Type B pancreatic cell (in vitro differentiated cells): Measurements from ENCODE around the gene RANBP3. TPM values are rescaled to one million over a fixed set of nuclear protein-coding genes. Genes with fewer than 3 reads are reported as not detected.

Source experiments
- DNase-seq: peaks from one replicate; pipeline ENCODE4 v3.0.0; 2021; ENCODE audit warnings: mixed read lengths; ENCODE audit not compliant: unreplicated experiment; ENCODE audit errors: extremely low spot score
- H3K27ac Mint-ChIP-seq: 2 replicates; pipeline ENCODE4 v1.8.0; 2021; ENCODE audit warnings: mild to moderate bottlenecking, mixed read lengths
- H3K27me3 Mint-ChIP-seq: 2 replicates; pipeline ENCODE4 v1.8.0; 2021; ENCODE audit warnings: mixed read lengths
- H3K36me3 Mint-ChIP-seq: 2 replicates; pipeline ENCODE4 v1.8.0; 2021; ENCODE audit warnings: mixed read lengths
- H3K4me1 Mint-ChIP-seq: one replicate; pipeline ENCODE4 v1.8.0; 2021; ENCODE audit warnings: mixed read lengths; ENCODE audit not compliant: unreplicated experiment
- H3K4me3 Mint-ChIP-seq: 2 replicates; pipeline ENCODE4 v1.8.0; 2021; ENCODE audit warnings: mild to moderate bottlenecking, mixed read lengths
- H3K9me3 Mint-ChIP-seq: 2 replicates; pipeline ENCODE4 v1.8.0; 2021; ENCODE audit warnings: mixed read lengths
- total RNA-seq: library from RNA; stranded (reverse); gene quantifications from 2 replicates; pipeline ENCODE4 v1.2.1, GENCODE V29; 2021; ENCODE audit warnings: low replicate concordance
- TF ChIP-seq, protein P1 (sequence below): fragments of 200-600 bp; sonication (generic); conservative IDR thresholded peaks from 2 replicates; pipeline ENCODE4 v1.5.0; 2021; ENCODE audit warnings: antibody characterized with exemption, mild to moderate bottlenecking

The RANBP3 gene
- total RNA-seq, 1 donor from 2014 or later: 92.4 TPM

DNA sequence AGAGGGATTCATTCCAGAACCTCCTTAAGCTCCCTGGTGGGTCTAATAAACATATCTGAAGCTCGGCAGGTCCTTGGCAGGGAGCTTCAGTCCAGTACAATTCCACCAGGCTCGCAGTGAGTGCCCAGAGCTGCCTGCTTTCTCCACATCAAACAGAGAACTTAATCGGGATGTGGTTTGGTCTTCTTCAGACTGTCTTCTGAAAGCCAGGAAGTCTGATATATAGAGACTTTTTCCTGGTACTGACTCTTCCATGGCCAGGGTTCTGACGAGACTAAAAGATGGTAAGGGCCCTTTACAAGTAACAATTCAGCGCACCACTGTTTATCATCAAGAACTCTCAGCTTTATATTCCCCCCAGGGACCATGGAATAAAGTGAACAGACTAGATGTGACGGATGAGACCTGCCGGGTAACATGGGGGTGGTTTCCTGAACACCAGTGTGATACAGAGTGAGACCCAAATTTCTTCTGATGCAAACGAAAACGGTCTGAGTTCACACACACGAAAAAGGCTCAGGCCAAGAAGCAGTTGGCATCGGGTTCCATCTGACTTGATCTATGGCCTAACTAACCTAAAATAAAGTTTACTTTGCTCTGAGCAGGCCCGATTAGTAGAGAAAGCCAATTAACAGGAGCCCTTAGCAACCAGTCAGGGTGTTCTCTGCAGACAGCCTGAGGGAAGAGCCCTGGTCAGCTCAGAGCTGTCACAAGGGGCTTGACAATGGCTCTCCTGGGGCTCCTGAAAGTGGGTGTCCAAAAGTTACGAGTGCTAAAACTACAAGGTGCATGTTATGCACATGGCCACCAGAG lies 29.0 kb downstream of the RANBP3 start:
- TF ChIP-seq, protein P1, sequence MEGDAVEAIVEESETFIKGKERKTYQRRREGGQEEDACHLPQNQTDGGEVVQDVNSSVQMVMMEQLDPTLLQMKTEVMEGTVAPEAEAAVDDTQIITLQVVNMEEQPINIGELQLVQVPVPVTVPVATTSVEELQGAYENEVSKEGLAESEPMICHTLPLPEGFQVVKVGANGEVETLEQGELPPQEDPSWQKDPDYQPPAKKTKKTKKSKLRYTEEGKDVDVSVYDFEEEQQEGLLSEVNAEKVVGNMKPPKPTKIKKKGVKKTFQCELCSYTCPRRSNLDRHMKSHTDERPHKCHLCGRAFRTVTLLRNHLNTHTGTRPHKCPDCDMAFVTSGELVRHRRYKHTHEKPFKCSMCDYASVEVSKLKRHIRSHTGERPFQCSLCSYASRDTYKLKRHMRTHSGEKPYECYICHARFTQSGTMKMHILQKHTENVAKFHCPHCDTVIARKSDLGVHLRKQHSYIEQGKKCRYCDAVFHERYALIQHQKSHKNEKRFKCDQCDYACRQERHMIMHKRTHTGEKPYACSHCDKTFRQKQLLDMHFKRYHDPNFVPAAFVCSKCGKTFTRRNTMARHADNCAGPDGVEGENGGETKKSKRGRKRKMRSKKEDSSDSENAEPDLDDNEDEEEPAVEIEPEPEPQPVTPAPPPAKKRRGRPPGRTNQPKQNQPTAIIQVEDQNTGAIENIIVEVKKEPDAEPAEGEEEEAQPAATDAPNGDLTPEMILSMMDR: no peak
- peak overlapping the region; percentile 60 for H3K4me3 Mint-ChIP-seq
- peaks cover 10% of the 10 kb centered on the region for H3K36me3 Mint-ChIP-seq
- H3K9me3 Mint-ChIP-seq: no peaks in the 10 kb centered on the region
- H3K27ac Mint-ChIP-seq: peak overlapping the region; percentile 77
- H3K4me1 Mint-ChIP-seq: peaks cover 80% of the 10 kb centered on the region
- H3K27me3 Mint-ChIP-seq: no peaks in the 10 kb centered on the region
- no peak for DNase-seq

DNA sequence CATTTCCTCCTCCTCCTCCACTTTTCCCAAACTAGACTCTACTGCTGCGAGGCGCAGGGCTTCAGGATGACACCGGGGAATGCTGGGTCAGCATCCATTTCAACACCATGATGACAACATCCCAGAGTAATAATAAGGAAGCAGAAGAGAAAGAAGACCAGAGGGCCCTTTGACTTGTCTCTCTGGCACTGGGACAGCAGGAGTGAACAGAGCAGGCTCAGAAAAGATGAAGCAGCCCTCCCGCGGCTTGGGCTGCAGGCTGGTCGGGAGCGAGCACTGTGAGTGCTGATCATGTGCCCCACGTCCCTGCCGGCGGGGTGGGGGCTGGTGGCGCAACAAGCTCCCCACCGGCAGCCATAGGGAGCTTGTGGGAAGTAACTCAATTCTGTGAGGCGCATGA lies 30.5 kb downstream of the RANBP3 start:
- Mint-ChIP-seq H3K4me3 (peak overlapping the region; percentile 44), H3K4me1 (peaks cover 77% of the 10 kb centered on the region), H3K9me3 (no peaks in the 10 kb centered on the region), H3K36me3 (peaks cover 10% of the 10 kb centered on the region), H3K27me3 (no peaks in the 10 kb centered on the region), H3K27ac (peak overlapping the region; percentile 61)
- TF ChIP-seq, protein P1: no peak
- DNase-seq: no peak

DNA sequence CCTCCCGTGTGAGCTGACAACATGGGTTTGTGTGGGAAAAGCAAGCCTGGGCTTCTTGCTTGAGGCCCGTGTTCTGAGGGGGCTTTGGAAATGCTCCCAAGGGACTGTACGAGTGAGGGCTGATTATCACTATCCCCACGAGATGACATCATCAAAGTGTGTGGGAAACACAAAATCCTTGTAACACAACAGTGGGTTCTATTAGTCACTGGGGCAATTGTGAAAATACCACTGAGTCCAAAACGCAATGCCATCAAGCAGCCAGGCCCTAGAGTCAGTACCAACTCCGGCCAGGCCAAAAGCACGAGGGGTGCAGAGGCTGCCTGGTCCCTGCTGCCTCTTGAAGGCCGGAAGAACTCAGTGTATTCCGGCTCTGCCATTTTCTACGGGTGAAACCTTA lies 34.3 kb downstream of the RANBP3 start:
- no peak for DNase-seq
- H3K4me3 Mint-ChIP-seq: no peak overlapping the region
- H3K27me3 Mint-ChIP-seq: no peaks in the 10 kb centered on the region
- peaks cover 48% of the 10 kb centered on the region for H3K4me1 Mint-ChIP-seq
- H3K27ac Mint-ChIP-seq: no peak overlapping the region
- TF ChIP-seq, protein P1: no peak
- peaks cover 1% of the 10 kb centered on the region for H3K36me3 Mint-ChIP-seq
- no peaks in the 10 kb centered on the region for H3K9me3 Mint-ChIP-seq

DNA sequence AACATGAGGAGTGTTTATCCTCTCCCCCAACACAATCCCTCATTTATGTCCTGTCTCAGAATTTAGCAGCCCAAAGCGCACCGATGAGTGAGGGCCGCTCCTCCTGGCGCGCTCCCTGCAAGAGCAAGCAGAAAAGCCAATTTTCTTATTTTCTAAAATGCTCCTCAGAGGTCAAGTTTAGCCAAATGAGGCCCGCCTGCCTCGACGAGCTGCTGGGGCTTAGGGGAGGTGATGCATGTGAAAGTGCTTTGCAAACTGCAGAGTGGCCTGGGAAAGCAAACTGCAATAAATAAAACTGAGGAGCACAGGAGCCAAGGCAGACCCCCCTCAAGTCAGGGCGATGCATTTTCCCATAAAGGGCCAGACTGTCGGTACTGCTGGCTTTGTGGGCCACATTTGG lies 34.9 kb downstream of the RANBP3 start:
- H3K27ac Mint-ChIP-seq: no peak overlapping the region
- TF ChIP-seq, protein P1: no peak
- no peak for DNase-seq
- no peaks in the 10 kb centered on the region for H3K9me3 Mint-ChIP-seq
- peaks cover 46% of the 10 kb centered on the region for H3K4me1 Mint-ChIP-seq
- H3K4me3 Mint-ChIP-seq: peak overlapping the region; percentile 9
- no peaks in the 10 kb centered on the region for H3K36me3 Mint-ChIP-seq
- no peaks in the 10 kb centered on the region for H3K27me3 Mint-ChIP-seq

DNA sequence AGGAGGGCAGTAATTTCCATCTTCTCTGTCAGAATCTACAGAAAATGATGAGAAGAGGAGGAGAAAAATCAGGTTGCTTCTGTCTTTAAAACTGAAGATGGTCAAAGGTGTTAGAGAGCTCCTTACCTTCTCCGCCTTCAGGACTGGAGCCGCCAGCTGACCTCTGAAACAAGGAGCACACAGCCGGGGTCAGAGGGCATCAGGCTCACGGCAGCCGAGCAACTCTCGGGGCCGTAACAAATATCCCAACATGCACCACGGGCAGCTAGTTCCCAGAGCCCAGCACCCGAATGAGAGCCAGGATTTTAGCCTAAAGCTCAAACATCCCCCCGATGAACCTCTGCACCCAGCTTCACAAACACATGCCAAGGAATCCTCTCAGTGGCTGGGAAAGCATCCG lies 36.3 kb downstream of the RANBP3 start:
- no peaks in the 10 kb centered on the region for H3K27me3 Mint-ChIP-seq
- TF ChIP-seq, protein P1: no peak
- peaks cover 3% of the 10 kb centered on the region for H3K36me3 Mint-ChIP-seq
- H3K4me3 Mint-ChIP-seq: no peak overlapping the region
- no peak for DNase-seq
- H3K27ac Mint-ChIP-seq: no peak overlapping the region
- H3K4me1 Mint-ChIP-seq: peaks cover 44% of the 10 kb centered on the region
- no peaks in the 10 kb centered on the region for H3K9me3 Mint-ChIP-seq
